NCI-H1092 (cell line): Measurements from ENCODE around the gene GRIK2.

Experiments used
- DNase-seq: peaks from one replicate; lab custom pipeline; 2025; lab: John Stamatoyannopoulos, UW

Gene GRIK2

DNA sequence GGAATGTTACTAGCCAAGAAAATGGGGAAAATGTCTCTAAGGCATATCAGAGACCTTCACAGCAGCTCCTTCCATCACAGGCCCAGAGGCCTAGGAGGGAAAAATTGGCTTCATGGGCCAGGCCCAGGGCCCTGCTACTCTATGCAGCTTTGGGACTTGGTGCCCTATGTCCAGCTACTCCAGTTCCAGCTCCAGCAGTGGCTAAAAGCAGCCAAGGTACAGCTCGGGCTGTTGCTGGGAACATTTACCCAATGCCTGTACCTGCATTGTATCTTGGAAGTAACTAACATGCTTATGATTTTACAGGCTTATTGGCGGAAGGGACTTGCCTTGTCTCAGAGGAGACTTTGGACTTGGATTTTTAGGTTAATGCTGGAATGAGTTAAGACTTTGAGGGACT is 390.6 kb downstream of the GRIK2 start:
- no peak for DNase-seq

DNA sequence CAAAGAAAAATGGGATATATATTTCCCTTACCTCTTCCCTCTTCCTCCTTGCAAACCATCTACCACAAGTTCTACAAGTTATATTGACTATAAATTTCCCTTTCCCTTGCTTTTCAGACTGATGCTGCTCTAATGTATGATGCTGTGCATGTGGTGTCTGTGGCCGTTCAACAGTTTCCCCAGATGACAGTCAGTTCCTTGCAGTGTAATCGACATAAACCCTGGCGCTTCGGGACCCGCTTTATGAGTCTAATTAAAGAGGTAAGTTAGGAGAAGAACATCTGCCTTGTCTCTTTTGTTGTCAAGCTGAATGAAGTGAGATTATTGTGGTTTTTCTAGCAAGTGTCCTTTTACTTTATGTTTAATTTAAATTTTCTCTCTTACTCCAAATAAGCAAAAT is 406.0 kb downstream of the GRIK2 start:
- DNase-seq, result peak; percentile 33

DNA sequence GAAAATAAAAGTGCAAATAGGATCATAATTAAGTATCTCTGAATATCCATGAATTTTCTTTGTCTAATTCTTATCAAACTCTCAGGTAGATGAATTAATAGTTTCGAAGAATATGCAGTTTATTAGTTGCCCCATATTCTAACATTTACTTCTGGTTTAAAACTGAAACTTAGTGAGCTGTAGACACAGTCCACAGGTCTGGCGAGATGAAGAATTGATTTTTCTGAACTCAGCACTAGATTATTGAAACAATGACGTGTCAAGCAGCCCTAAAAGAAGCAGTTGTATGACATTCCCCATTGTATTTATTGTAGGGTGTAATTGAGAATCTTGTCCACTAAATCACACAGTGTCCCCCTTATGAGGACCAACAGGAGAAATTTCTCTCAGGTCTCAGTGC is 407.1 kb downstream of the GRIK2 start:
- DNase-seq, result no peak

DNA sequence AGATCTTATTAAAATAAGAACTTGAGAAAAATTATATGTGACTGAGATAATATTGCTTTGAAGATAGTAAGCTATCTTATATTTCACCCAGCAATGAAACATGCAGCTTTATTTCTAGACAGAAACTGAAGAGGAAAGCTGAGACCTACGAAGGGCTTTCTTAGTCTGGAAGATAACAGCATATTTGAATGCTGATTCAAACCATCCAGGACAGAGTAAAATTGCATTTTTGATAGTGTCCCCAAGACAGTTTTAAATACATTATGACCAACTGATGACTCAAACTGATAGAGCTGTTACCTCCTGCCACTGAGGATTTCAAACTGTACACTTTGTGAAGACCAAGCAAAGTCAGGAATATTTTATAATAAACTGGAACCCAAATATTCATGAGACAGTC is 409.6 kb downstream of the GRIK2 start:
- DNase-seq, result no peak

DNA sequence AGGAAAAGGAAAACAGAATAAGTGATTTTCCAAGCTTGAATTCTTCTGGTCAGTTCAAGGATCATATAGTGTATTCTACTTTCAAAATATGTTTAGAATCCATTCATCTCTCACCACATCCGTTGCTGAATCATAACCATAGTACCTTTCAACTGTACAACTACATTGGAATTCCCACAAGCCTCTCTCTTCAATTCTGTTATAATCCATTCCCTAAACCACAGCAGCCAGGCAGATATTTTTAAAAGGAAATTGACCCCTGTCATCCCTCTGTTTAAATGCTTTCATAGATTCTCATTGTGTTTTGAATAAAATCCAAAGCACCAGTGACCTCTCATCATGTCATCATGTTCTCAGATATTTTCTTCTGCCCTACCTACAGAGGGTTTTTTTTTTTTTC is 412.7 kb downstream of the GRIK2 start:
- no peak for DNase-seq

DNA sequence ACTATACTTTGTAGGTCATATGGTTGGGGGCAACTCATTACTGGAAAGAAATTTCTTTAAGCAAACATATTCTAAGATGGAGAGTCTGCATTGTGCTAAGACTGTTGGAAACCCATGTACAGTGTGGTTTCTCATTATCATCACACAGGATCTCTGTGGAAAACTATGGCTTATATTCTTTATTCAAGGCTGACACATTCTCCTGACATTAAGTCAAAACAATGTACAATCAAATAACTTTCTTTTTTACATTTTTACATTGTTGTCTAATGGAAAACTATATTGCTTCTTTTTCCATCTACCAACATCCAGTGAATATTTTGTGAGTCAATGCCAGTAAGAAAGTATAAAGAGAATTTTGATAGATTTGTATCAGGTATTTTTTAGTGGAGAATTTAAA is 417.6 kb downstream of the GRIK2 start:
- DNase-seq, result no peak

DNA sequence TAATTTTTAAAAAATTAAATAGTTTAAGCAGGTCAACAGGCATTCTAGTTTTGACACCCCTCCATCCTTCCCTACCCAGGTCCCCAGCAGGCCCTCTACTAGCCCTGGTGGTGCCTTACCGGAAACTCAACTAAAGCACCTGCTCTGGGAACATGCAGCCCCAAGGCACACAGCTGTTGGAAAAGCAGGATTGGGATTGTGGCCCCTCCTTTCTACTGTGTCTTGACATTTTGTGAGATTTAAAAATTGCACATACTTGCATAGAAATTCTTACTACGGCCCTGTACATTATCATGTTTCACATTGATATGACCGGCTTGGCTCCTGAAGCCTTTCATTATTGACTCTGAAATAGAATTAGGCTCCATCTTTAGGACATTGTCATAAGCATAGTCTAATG is 423.2 kb downstream of the GRIK2 start:
- no peak for DNase-seq

DNA sequence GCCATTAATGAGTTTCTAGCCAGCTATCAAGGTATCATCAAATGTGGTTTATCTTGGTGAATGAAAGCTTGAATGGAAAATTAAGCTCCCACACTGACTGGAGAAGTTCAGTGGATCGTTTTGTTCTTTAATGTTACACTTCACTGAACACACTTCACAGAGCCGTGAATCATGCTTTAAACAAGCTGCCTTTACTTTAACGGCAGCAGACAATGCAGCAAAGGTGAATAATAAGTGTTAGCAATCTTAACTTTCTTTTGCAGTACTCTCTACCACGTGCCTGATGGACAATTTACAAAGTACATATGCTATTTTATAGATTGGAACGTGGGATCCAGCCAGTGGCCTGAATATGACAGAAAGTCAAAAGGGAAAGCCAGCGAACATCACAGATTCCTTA is 424.5 kb downstream of the GRIK2 start:
- DNase-seq, result no peak

DNA sequence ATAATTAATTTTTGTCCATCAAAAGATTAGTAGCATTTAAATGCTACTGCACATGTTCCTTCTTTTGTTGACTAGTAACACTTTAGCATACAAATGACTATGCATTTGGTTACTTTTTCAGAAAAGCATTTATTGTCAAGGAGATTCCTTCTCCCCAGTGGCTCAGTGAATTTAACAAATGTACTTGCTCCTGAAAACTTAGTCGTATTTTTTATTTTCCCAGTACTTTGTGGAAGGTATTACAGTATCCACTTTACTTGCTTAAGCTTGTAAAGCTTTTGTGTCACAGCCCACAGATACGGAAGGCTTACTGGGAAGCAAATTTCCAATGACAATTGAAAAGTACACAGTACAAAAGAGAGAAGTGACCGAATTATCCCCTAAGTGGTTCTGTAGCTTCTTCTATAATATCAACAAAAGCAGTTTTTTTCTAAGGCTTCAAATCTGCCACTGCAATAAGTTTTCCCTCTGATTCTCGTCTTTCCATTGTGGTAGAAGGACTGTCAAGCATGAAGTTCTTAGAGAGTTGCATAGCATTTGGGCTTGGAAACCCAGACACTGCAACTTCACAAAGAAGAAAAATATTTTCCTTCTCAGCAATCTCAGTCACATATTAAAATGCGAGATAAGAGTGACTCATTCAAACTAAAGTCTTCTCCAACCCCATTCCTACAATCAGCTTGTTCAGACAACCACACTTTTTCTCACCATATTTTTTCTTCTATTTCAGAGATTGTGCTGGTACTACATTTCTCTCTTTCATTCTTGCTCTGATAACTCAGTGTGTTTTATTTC is 431.2 kb downstream of the GRIK2 start:
- DNase-seq, result no peak

DNA sequence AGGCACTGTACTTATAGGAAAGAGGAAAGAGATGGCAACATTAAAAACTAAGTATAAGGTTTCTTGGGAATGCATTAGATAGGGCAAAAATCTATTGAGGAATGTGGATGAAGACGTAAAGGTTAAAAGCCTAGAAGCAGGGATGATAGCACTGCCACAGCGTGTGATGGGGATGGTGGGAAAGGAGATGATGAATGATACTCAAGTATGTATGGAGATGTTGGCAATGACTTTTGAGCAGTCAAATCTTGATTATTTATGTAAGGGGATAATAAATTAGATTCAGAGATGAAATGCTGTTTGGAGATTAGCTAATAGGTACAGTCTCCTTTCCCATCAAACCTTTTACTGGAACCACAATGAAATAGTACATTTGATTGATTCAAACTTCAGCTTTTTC is 432.8 kb downstream of the GRIK2 start:
- DNase-seq, result no peak

DNA sequence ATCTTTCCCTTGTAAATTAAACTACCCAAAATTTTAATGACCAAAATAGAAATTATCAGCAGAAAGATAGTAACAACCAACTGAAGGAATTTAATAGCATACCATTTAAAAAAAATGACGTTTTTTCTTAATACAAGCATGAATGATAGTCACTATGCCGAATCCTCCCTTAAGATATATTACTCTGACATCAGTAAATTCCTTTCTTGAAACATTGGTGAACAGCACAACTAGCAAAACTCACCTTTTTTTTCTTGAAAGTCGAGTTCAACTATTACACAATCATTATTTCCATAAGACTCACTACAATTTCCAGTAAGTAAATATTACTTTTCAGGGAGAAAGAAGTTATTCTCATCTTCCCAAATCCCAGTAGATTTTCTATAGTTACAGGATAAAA is 433.2 kb downstream of the GRIK2 start:
- DNase-seq, result no peak

DNA sequence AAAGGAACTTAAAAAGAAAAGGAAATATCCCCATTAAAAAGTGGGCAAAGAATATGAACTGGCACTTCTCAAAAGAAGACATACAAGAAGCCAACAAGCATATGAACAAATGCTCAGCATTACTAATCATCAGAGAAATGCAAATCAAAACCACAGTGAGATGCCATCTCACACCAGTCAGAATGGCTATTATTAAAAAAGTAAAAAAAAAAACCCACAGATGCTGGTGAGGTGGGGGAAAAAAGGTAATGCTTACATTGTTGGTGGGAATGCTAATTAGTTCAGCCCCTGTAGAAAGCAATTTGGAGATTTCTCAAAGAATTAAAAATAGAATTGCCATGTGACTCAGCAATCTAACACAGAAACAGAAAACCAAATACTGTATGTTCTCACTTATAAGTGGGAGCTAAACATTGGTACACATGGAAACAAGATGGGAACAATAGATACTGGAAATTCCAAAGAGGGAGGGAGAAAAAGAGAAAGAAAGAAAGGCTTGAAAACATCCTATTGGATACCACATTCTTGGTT is 437.1 kb downstream of the GRIK2 start:
- DNase-seq, result no peak

DNA sequence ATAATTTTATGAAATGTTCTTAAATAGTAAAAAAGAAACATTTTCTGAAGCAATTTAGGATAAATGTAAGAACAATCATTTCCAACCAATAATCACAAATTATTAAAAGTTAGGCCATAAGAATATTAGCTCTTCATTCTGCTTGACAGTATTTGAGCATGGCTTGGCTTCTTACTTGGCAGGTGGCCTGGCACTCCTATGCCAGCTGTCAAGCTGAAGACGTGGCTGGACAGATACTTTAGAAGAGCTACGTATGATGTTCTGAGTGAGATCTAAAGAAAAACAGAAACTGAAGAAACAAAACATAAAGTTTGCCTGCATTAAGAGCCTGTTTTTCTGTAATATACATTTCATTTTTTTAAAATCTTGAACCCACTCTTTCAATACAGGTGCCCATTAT is 438.9 kb downstream of the GRIK2 start:
- no peak for DNase-seq

DNA sequence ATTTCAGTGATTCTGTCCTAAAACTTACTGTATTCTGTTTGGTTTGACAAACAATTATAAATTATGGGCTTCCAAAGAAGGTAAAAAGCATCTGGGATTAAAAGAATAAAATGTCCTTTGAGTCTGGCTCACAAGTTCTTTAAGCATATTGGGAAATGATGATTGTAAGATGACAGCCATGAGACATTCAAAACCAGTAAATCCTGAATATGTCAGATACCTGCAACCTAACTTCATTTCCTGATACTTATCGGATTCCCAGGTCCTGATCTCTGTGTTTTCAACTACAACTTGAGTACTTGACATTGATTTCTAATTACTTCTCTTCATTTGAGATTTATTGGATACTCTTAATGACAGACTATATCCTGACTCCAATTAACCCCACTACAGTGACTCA is 446.6 kb downstream of the GRIK2 start:
- no peak for DNase-seq

DNA sequence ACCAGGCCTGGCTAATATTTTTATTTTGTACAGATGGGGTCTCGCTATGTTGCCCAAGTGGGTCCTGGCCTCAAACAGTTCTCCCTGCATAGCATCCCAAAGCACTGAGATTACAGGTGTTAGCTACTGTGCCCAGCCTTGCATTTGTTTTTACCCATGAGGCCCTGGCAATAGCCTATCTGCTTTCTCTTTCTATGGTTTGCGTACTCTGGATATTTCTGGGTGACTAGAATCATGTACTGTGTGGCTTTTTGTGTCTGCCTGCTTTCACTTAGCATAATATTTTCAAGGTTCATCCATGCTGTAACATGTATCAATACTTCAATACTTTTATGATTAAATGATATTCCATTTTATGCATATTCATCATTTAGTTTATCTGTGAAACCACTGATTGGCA is 451.7 kb downstream of the GRIK2 start:
- no peak for DNase-seq

DNA sequence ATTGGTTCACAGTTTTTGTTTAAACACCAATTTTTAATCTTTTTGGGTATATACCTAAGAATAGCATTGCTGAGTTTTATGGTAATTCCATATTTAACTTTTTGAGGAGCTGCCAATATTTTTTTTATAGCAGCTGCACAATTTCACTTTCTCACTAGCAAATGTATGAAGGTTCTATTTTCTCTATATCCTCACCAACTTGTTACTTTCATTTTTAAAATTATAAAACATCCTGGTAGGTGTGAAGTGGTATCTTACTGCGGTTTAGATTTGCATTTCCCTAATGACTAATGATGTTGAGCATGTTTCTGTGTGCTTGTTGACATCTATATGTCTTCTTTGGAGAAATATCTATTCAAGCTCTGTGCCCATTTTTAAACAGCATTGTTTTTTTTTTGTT is 452.1 kb downstream of the GRIK2 start:
- no peak for DNase-seq

DNA sequence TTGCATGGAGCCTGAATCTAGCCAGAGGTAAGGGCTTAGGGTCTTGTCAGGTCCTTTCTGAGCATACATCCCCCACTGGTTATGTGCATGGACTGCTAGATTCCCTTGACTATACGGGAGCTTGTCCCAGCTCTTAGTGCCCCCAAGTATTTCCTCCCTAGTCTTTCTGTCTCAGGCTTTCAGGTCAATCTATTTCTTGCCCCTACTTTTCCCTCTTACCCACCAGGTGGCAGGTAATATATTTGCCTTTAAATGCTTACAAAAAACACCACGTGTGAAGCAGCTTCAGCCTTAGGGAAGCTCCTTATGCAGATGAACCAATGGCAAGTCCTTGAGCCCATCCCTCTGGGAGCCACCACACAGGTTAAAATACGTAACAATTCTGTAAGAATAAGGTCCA is 454.2 kb downstream of the GRIK2 start:
- DNase-seq, result no peak

DNA sequence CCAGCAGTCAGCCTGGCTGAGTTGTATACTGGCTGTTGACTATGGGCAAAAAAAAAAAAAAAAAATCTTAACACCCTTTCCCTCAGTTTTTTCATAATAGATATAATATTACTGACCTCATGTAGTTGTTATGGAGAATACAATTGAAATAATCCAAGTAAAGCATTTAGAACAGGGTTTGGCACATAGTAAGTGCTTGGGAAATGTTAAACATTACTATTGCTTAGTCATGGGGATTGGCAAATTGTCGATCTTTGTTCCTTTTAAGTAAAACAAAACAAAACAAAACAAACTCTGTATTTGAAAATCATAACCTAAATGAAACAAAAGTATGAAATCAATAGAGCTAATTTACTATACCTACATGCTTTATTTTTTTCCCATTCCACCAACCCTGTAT is 458.4 kb downstream of the GRIK2 start:
- no peak for DNase-seq

DNA sequence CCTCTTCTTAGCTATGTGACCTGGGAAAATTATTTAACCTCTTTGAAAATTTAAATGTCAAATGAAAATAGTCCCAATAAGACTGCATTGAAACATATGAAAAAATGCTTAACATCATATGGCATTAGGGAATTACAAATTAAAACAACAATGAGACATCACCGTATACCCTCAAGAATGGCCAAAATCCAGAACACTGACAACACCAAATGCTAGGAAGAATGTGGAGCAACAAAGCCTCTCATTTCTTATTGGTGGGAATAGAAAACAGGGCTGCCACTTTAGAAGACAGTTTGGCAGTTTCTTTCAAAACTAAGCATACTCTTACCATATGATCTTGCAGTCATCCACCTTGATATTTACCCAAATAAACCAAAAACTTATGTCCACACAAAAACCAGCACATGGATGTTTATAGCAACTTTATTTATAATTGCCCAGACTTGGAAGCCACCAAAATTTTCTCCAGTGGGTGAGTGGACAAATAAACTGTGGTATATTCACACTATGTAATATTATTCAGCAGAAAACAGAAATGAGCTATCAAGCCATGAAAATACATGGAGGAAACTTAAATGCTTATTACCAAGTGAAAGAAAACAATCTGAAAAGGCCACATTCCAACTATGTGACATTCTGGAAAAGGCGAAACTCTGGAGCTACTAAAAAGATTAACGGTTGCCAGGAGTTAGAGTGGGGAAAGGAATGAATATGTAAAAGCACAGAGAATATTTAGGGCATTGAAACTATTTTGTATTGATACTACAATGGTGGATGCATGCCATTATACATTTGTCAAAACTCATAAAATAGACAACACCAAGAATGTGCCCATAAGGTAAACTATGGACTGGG is 459.9 kb downstream of the GRIK2 start:
- no peak for DNase-seq

DNA sequence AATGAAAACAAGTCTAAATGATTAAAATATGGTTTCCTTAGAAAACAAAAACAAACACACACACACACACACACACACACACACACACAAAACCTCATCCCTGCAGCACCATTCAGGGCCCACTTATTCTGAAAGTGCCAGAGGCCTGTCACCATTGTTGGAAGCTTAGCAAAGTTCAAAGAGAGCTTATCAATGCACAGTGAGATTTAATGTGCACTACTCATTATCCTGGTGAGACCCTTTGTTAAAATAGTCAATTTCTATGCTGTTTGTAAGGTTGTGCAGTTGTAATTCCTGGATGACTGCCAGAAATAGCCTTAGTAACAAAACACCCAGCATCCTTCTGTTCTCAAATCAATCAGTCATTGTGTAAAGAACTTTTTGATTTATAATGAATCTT is 482.9 kb downstream of the GRIK2 start:
- DNase-seq, result no peak

DNA sequence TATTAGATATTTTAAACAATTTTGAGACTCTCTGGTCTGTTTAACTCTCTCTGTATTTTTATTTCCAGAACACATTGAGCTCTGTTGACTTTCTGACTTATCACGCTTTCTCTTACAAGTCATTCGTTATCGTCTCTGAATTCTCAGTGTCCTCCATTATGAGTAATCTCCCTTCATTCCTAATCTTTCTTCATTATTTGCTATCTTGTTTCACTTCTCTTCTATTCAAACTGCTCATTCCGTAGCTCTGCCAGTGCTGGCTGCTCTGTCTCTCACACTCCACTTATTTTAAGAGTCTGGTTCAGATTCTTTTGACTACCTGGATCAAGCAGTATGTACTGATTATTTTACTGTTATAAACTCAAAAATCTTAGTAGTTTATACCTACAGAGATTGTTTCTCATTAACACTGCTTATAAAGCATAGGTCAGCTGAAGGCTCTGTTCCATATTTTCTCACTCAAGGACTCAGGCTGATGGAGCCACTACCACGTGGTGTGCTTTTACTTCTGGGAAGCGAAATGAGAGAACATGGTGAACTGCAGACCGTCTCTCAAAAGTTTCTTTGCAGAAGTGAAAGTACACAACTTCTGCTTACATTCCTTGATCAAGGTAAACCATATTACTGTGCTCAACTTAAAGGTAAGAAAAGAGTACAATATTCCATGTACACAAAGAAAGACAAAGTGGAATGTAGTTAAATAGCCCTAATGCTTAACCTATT is 485.2 kb downstream of the GRIK2 start:
- DNase-seq, result no peak

DNA sequence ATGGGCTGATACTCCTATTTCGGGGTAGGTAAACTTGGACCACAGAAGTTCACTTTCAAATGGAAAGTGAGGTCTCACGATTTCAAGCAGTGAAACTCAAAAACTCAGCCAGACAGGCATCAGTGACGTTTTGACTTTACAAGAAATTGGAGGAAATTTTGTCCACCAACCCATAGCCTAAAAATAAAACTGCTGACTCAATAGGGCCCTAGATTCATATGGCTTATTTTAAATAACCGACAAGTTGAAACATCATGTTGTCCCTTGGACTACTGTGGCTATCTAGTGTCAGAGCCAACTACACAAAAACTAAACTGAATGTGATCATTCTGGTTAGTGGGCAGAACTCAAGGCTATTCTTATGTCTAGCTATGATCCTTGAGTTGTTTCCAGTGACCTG is 486.3 kb downstream of the GRIK2 start:
- DNase-seq, result no peak

DNA sequence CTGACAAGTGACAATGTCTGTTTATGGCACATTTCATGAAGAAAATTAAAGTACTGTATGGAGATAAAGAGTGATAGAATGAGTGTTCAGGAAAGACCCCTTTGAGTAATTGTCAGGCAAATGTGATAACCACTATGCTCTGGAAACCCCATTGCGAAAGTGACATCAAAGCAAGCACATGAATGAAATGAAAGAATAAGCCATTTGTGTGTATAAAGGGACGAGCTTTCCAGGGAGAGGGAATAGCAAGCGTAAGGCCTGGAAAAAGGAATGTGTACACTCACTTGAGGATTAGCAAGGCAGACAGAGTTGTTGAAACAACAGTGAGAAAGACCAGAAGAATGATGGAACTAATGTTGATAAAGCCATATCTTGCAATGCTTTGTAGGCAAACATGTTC is 490.0 kb downstream of the GRIK2 start:
- no peak for DNase-seq
